GM04503 (cell line): Measurements from ENCODE around the gene NELFE.
"Not testable (repeated sequence)": the region's sequence is repeated elsewhere in the genome, so short reads cannot be mapped to it uniquely, and the experiment has no call there.

Experiments
- DNase-seq: peaks from one replicate; pipeline ENCODE4 v3.0.0-alpha.2; 2012; ENCODE audit warnings: low read depth

The NELFE gene

GRCh38 chr6:31948753-31949413, 9.9 kb downstream of the NELFE start:
- no peak for DNase-seq

- no peak for DNase-seq
Measured at GRCh38 chr6:31948306-31948705, 10.5 kb downstream of the NELFE start.

GRCh38 chr6:31947864-31948263, 10.9 kb downstream of the NELFE start:
- DNase-seq: no peak

GRCh38 chr6:31947070-31947675, 11.6 kb downstream of the NELFE start:
- no peak for DNase-seq

DNA sequence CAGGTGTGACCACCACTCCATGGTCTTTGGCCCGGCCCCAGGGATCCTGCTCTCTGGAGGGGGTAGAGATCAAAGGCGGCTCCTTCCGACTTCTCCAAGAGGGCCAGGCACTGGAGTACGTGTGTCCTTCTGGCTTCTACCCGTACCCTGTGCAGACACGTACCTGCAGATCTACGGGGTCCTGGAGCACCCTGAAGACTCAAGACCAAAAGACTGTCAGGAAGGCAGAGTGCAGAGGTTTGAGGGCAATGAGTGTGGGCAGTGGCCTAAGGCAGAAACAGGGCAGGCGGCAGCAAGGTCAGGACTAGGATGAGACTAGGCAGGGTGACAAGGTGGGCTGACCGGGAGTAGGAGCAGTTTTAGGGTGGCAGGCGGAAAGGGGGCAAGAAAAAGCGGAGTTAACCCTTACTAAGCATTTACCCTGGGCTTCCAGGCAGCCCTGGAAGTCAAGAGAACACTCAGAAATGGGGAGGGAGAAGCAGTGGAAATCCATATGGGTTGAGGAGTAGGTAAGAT, 12.3 kb downstream of the NELFE start:
- DNase-seq: no peak

DNA sequence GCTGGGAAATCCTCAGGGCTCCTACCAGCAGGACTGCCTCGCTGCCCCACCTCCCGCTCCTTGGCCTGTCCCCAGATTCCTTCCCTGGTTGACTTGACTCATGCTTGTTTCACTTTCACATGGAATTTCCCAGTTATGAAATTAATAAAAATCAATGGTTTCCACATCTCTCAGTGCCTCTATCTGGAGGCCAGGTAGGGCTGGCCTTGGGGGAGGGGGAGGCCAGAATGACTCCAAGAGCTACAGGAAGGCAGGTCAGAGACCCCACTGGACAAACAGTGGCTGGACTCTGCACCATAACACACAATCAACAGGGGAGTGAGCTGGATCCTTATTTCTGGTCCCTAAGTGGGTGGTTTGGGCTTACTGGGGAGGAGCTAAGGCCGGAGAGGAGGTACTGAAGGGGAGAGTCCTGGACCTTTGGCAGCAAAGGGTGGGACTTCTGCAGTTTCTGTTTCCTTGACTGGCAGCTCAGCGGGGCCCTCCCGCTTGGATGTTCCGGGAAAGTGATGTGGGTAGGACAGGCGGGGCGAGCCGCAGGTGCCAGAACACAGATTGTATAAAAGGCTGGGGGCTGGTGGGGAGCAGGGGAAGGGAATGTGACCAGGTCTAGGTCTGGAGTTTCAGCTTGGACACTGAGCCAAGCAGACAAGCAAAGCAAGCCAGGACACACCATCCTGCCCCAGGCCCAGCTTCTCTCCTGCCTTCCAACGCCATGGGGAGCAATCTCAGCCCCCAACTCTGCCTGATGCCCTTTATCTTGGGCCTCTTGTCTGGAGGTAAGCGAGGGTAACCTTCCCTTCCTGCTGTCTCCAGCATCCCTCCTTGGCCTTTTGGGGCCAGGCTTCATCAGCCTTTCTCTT, 13.0 kb downstream of the NELFE start, which contains the start of gene CFB:
TSS of gene CFB (plus strand) at position 589 of the 863 bp plus-strand sequence. CDS start at position 716, 127 bp downstream.
- peak; percentile 65 for DNase-seq

DNA sequence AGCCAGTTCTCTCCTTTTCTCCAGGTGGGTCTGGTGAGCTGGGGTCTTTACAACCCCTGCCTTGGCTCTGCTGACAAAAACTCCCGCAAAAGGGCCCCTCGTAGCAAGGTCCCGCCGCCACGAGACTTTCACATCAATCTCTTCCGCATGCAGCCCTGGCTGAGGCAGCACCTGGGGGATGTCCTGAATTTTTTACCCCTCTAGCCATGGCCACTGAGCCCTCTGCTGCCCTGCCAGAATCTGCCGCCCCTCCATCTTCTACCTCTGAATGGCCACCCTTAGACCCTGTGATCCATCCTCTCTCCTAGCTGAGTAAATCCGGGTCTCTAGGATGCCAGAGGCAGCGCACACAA, 13.6 kb downstream of the NELFE start:
- DNase-seq: no peak

DNA sequence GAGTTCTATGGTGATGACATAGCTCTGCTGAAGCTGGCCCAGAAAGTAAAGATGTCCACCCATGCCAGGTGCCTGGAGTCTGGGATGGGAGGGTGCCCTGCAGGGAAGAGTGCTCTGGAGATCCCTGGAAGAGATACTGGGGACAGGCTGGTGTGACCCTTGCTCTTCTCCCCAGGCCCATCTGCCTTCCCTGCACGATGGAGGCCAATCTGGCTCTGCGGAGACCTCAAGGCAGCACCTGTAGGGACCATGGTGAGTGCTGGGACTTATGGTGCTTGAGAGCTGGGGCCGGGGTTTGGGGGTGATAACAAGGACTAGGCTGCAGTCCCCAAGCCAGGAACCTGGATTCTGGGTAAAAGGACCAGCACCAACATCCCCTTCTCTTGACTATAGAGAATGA, 15.0 kb downstream of the NELFE start:
- no peak for DNase-seq

DNA sequence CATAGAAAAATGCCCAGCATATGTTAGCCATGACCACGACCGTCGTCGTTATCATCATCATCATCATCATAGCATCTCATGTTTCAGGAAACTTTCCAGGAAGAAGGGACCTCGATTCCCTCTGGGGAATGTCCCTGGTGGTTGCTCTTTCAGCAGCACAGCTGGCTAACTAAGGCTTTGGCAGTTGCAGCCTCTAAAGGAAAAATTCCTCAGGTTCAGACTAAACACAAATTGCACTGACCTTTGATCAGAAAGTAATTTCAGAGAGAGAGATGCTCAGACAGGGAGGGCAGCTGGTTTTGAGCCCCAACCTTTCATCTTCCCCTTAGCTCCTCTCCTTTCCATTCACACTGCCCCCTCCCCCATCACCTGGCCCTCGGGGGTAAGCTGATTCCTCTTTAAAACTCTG, 18.5 kb downstream of the NELFE start:
- DNase-seq: no peak

DNA sequence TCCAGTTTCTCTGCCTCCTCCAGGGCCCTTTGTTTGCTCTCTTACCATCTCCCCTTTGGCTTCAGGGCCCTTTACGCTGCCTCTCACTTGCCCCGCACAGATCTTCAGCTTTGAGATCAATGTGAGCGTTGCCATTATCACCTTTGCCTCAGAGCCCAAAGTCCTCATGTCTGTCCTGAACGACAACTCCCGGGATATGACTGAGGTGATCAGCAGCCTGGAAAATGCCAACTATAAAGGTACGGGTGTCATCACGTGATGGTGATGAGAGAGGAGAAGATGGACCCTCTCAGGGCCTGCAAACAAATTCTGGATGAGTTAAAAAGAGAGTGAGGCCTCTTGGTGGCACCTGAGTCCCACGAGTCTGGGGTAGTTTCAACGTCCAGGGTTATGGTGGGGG, 22.9 kb downstream of the NELFE start:
- DNase-seq: no peak

DNA sequence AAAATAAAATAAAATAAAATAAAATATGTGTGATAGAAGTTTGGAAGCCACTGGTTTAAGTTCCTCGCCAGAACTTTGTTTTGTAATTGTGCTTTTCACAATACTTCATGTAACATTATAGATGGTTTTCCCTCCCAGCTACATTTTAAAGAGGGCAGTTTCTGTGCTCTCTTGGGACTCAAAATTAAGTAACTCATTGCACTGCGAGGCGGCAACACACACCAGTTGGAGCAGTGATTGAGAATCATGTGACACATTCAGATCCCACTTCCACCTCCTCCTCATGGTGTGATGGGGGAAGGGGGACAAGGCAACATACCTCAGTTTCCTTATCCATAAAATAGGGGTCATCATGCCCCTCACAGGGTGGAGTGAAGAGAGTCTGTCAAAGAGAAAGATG, 23.8 kb downstream of the NELFE start:
- DNase-seq: no peak

DNA sequence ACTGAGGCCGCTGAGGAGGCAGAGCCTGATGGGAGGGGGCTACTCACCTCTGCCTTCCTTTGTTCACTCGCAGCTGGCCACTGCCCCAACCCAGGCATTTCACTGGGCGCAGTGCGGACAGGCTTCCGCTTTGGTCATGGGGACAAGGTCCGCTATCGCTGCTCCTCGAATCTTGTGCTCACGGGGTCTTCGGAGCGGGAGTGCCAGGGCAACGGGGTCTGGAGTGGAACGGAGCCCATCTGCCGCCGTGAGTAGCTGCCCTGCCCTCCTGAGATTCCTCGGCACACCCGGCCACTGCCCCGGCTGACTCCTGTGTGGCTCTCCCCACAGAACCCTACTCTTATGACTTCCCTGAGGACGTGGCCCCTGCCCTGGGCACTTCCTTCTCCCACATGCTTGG, 25.2 kb downstream of the NELFE start:
- DNase-seq: no peak

DNA sequence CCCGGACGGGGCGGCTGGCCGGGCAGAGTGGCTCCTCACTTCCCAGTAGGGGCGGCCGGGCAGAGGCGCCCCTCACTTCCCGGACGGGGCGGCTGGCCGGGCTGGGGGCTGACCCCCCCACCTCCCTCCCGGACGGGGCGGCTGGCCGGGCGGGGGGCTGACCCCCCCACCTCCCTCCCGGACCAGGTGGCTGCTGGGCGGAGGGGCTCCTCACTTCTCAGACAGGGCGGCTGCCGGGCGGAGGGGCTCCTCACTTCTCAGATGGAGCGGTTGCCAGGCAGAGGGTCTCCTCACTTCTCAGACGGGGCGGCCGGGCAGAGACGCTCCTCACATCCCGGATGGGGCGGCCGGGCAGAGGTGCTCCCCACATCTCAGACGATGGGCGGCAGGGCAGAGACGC, 26.6 kb downstream of the NELFE start:
- not testable (repeated sequence) for DNase-seq

- no peak for DNase-seq
Measured at GRCh38 chr6:31930962-31931361, 27.8 kb downstream of the NELFE start.

- DNase-seq: no peak
Measured at GRCh38 chr6:31928672-31928939, 30.2 kb downstream of the NELFE start.

DNA sequence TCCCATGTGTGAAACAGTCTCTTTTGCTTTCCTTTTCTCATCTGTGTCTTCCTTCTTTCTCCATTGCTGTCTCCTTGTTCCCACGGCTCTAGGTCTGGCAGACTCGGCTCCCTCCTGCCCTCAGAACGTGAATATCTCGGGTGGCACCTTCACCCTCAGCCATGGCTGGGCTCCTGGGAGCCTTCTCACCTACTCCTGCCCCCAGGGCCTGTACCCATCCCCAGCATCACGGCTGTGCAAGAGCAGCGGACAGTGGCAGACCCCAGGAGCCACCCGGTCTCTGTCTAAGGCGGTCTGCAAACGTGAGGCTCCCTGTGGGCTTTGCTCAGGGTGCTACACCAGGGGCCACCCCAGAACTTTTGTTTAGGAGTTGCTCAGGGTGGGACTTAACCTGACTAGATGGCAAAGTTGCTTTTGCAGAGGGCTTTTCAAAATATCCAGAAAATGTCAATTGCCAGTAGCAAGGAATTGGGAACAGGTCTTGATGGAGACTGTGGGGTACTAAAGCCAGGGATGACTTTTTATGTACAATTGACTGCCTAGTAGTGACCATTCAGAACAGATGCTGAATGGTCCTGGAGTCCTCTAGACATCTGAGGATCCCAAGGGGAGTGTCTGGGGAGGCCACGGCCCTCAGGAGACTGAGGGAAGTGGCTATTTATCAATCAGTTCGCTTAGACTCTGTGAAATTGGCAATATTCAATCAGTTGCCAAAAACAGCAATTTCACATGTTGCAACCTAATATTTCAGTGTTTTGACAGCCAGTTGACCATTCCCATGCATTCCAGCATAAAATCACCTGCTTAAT, 30.7 kb downstream of the NELFE start:
- no peak for DNase-seq

DNA sequence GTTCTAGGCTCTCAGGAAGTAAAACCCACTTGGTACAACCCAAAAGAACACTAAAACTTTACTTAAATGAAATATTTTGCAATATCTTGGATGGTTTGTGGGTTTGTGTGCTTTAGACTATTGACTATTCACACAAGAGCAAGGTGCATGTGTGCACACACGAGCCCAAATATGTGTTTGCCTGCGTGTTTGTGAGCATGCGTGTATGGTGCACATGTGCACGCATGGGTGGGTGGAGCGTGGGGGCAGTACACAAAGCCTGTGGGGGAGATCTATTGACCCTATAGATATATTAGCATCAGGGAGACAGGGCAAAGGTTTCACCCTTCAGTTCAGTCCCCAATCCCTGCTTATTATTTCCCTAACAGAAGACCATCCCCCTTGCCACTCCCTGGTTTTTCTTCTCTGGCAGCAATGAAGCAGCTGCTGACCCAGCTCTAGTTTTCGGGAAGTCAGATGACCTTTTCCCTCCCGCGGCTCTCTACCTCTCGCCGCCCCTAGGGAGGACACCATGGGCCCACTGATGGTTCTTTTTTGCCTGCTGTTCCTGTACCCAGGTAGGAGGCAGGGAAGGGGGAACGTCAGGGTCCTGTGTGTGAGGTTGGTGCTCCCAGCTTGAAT, 31.4 kb downstream of the NELFE start, which contains the start of gene C2:
TSS of gene C2 (plus strand) at position 476 of the 621 bp plus-strand sequence. CDS start at position 512, 36 bp downstream.
- no peak for DNase-seq

DNA sequence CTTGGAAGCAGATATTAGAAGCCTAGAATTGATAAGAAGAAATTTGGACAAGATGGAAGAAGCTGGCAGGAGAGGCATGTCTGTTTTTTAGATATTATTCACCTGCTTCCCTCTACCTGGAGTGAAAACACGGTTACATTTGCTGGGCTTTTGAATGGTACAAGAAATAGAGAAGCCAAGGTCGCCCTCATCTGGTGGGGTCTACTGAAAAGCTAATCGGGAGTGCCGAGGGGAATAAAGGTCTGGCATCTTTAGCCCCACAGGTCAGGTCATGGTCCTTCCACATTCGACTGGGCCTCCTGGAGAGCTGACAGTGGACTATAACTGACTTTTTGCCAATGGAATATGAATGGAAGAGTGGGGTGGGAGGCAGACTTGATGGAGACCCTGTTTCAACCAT, 35.8 kb downstream of the NELFE start:
- DNase-seq: no peak

GRCh38 chr6:31920811-31921210, 38.0 kb downstream of the NELFE start:
- DNase-seq: no peak

- DNase-seq: no peak
Measured at GRCh38 chr6:31919624-31920303, 39.0 kb downstream of the NELFE start.

GRCh38 chr6:31918069-31918720, 40.6 kb downstream of the NELFE start:
- DNase-seq: no peak
